ENCODE data around the gene HIF1AN.

The HIF1AN gene

GRCh38 chr10:100522107-100522801 lies 13.5 kb upstream of the HIF1AN start:
- no peak for DNase-seq (ENCODE audit: low read depth)

- no peak for DNase-seq (ENCODE audit: low read depth)
These were observed 12.8 kb upstream of the HIF1AN start for GRCh38 chr10:100522945-100523344.

GRCh38 chr10:100524206-100524605 lies 11.5 kb upstream of the HIF1AN start:
- DNase-seq (ENCODE audit: low read depth): no peak

- no peak for DNase-seq (ENCODE audit: low read depth)
These were observed 11.1 kb upstream of the HIF1AN start for GRCh38 chr10:100524638-100525037.

- no peak for DNase-seq (ENCODE audit: low read depth)
These were observed 7.4 kb upstream of the HIF1AN start for GRCh38 chr10:100528123-100528886.

GRCh38 chr10:100528921-100529474 lies 6.7 kb upstream of the HIF1AN start:
- DNase-seq (ENCODE audit: low read depth): no peak

- peak; percentile 78 for DNase-seq (ENCODE audit: low read depth)
These were observed 6.1 kb upstream of the HIF1AN start, which contains the start of gene NDUFB8 for GRCh38 chr10:100529475-100530298. TSS of gene NDUFB8 (minus strand) at chr10:100529871. CDS start at chr10:100529851, 20 bp downstream.

GRCh38 chr10:100531761-100532160 lies 4.0 kb upstream of the HIF1AN start:
- DNase-seq (ENCODE audit: low read depth): no peak

GRCh38 chr10:100534726-100535125 lies 1.0 kb upstream of the HIF1AN start:
- DNase-seq (ENCODE audit: low read depth): no peak

GRCh38 chr10:100535338-100535714 lies 417 bp upstream of the HIF1AN start:
- no peak for DNase-seq (ENCODE audit: low read depth)

GRCh38 chr10:100537475-100537874 lies 1.7 kb downstream of the HIF1AN start:
- DNase-seq (ENCODE audit: low read depth): no peak

GRCh38 chr10:100544950-100545349 lies 9.2 kb downstream of the HIF1AN start:
- DNase-seq (ENCODE audit: low read depth): no peak

- DNase-seq (ENCODE audit: low read depth): no peak
These were observed 15.5 kb downstream of the HIF1AN start for GRCh38 chr10:100551196-100551595.

- no peak for DNase-seq (ENCODE audit: low read depth)
These were observed 16.0 kb downstream of the HIF1AN start for GRCh38 chr10:100551738-100552137.

GRCh38 chr10:100553929-100554328 lies 18.2 kb downstream of the HIF1AN start:
- DNase-seq (ENCODE audit: low read depth): no peak

- no peak for DNase-seq (ENCODE audit: low read depth)
These were observed 19.2 kb downstream of the HIF1AN start for GRCh38 chr10:100554902-100555301.

GRCh38 chr10:100560248-100560647 lies 24.5 kb downstream of the HIF1AN start:
- no peak for DNase-seq (ENCODE audit: low read depth)

GRCh38 chr10:100561005-100561404 lies 25.3 kb downstream of the HIF1AN start:
- no peak for DNase-seq (ENCODE audit: low read depth)

GRCh38 chr10:100562008-100562672 lies 26.4 kb downstream of the HIF1AN start:
- DNase-seq (ENCODE audit: low read depth): peak; percentile 58

- DNase-seq (ENCODE audit: low read depth): no peak
These were observed 29.7 kb downstream of the HIF1AN start for GRCh38 chr10:100565206-100565985.

- no peak for DNase-seq (ENCODE audit: low read depth)
These were observed 30.8 kb downstream of the HIF1AN start for GRCh38 chr10:100566561-100566960.

Data from activated gamma-delta T cell treated with anti-CD3 and anti-CD28 coated beads, Interleukin-2, amount 50 U/mL, for 16 hours (primary cell).